AG09319 (cell line): ENCODE results near the gene CHCHD5.
A peak's percentile ranks its signal among the peaks of the same experiment; 100 is the strongest.

Experiments used
- DNase-seq: peaks from one replicate; pipeline ENCODE4 v3.0.0-alpha.2; 2010; ENCODE audit warnings: low read depth; ENCODE audit errors: extremely low read depth
- TF ChIP-seq, protein P1 (sequence below): IDR thresholded peaks from 2 replicates; pipeline ENCODE4 v1.5.1; 2011; ENCODE audit warnings: low read depth, mild to moderate bottlenecking, inconsistent platforms, low read length, moderate library complexity

Gene CHCHD5

DNA sequence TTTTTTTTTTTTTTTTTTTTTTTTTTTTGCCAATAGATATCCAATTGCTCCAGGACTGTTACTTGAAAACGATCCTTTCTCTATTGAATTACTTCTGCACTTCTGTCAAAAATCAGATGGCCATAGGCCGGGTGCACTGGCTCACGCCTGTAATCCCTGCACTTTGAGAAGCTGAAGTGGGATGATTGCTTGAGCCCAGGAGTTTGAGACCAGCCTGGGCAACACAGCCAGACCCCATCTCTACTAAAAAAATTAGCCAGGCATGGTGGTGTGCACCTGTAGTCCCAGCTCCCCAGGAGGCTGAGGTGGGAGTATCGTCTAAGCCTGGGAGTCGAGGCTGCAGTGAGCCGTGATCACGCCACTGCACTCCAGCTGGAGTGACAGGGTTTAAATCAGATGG, 4.3 kb upstream of the CHCHD5 start:
- DNase-seq: no peak
- TF ChIP-seq, protein P1, sequence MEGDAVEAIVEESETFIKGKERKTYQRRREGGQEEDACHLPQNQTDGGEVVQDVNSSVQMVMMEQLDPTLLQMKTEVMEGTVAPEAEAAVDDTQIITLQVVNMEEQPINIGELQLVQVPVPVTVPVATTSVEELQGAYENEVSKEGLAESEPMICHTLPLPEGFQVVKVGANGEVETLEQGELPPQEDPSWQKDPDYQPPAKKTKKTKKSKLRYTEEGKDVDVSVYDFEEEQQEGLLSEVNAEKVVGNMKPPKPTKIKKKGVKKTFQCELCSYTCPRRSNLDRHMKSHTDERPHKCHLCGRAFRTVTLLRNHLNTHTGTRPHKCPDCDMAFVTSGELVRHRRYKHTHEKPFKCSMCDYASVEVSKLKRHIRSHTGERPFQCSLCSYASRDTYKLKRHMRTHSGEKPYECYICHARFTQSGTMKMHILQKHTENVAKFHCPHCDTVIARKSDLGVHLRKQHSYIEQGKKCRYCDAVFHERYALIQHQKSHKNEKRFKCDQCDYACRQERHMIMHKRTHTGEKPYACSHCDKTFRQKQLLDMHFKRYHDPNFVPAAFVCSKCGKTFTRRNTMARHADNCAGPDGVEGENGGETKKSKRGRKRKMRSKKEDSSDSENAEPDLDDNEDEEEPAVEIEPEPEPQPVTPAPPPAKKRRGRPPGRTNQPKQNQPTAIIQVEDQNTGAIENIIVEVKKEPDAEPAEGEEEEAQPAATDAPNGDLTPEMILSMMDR: no peak

DNA sequence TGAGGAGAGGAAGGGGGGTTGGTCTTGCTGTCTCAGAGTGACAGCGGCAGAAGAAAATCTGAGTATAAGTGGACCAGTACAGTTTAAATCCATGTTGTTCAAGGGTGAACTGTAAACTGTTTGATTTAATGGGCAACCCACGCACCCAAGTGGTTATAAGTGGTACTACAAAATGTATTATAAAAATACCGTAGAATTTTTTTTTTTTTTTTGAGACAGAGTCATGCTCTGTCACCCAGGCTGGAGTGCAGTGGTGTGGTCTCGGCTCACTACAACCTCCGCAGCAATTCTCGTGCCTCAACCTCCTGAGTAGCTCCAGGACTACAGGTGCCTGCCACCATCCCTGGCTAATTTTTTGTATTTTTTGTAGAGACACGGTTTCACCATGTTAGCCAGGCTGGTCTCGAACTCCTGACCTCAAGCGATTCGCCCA, 2.1 kb upstream of the CHCHD5 start:
- TF ChIP-seq, protein P1: peak; percentile 46
- no peak for DNase-seq

DNA sequence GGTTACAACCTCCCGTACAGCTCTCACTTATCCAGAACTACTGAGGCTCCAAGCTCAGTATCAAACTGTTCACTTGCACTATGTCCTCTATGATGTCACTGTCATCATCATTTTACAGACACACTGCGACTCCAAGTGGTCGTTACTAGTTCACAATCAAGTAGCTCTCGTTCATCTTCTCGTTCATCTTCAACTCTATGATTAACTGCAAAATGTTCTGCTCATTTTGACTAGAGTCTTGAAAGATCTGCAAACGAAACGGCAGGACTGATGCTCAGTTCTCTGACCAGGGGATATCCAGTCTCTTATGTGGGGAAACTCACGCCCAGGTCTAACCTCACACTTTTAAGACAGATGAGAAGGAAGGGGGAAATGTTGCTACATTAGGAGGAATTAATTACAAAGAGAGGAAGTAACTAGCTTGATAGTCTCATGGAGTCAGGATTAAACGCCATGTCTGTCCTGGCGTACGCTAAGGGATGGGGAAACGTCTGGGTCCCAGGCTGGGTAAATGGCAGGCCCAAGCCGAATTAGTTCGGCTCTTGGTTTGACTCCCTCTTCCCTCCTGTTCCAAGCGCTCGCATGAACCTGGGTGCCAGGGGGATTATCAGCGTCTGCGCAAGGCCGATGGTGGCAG, 794 bp upstream of the CHCHD5 start:
- no peak for DNase-seq
- TF ChIP-seq, protein P1: no peak

DNA sequence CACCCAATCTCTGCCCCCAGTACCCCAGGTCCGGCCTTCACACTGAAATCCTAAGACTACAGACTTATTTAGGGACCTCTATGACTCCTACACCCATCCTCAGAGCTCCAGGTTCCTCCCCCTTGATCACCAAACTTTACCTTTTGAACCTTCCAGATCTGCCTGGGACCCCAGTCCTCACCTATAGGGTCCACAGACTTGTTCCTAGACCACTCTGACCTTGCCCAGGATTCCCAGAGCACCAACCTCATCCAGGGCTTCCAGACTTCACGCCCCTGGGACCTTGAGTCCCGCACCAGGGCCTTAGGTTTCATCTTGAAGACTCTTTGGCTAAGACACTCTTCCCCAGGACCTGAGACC, 462 bp downstream of the CHCHD5 start:
- DNase-seq: no peak
- TF ChIP-seq, protein P1: no peak

DNA sequence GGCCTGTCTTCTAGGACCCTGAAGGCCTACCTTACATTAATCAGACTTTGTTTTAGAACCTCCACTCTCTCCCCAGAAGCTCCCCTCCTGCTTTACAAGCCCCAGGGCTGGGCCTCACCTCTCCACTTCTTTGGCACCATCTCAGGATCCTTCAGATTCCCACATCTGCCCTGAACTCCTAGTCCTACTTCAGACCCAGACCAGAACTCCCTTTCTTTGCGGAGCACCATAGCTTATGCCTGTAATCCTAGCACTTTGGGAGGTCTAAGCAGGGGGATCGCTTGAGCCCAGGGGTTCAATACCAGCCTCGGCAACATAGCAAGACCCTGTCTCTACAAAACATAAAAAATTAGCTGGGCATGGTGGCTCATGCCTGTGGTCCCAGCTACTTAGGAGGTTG, 991 bp downstream of the CHCHD5 start:
- TF ChIP-seq, protein P1: no peak
- DNase-seq: no peak

DNA sequence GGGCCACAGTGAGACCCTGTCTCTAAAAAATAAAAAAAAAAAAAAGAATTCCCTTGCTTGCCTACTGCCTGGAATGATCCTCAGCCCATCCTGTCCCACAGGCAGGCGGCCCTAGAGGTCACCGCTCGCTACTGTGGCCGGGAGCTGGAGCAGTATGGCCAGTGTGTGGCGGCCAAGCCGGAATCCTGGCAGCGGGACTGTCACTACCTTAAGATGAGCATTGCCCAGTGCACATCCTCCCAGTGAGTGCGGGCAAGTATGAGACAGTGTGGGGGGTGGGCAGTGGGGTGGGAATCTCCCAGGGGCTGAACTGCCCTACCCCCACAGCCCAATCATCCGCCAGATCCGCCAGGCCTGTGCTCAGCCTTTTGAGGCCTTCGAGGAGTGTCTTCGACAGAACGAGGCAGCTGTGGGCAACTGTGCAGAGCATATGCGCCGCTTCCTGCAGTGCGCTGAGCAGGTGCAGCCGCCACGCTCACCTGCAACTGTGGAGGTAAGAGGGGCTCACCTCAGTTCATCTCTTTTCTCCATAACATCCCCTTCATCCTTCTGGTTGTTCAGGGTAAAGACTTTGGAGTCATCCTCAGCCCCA, 1.6 kb downstream of the CHCHD5 start:
- TF ChIP-seq, protein P1: no peak
- DNase-seq: no peak

DNA sequence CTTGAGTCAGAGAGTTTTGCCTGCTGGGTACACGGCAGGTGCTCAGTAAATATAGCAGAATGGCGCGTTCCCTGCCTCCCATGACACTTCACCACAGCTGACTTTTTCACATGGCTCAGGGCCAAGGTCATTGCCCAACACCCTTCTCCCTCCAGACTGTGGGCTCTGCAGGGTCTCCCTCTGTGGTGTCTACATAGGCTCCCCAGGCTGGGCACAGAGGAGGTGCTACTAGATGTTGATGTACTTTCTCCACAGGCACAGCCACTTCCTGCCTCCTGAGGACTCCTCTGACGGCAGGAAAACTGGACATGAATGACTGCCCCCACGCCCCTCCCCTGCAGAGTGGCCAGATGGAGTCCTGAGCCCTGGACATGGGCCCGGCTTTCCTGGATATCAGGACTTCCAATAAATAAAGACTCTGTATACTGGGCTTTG, 4.2 kb downstream of the CHCHD5 start:
- TF ChIP-seq, protein P1: no peak
- DNase-seq: no peak
